HEK293 (cell line): ENCODE measurements around the gene RIMS1.

Source experiments
- CTCF ChIA-PET: fragments of 350-600 bp; formaldehyde crosslinking; extraction: SDS; loops from one replicate; lab custom pipeline; 2021; ENCODE audit warnings: antibody characterized with exemption; lab: Yijun Ruan, JAX
- POLR2A ChIA-PET: fragments of 300-600 bp; formaldehyde crosslinking; extraction: SDS; loops from one replicate; lab custom pipeline; 2020; ENCODE audit warnings: antibody characterized with exemption, inconsistent platforms; lab: Yijun Ruan, JAX
- H3K27ac ChIP-seq: fragments of 200-500 bp; sonication (Bioruptor generic); 2 replicates; pipeline ENCODE4 v1.5.1; 2014; ENCODE audit warnings: low read depth, low read length, control low read depth, inconsistent platforms; ENCODE audit errors: extremely low read depth
- H3K36me3 ChIP-seq, 2 experiments: fragments of 200-500 bp in 1 of 2; sonication (Bioruptor generic) in 1 of 2; 1 replicate in 1 of 2; 2 replicates in 1 of 2; pipeline ENCODE4 v1.5.1; 2014 to 2017; ENCODE audit warnings: inconsistent platforms in 2 of 2, low read length in 2 of 2; ENCODE audit not compliant: control insufficient read depth in 2 of 2, insufficient read depth in 1 of 2
- H3K4me1 ChIP-seq: fragments of 200-500 bp; sonication (Bioruptor generic); 2 replicates; pipeline ENCODE4 v1.5.1; 2014; ENCODE audit warnings: mild to moderate bottlenecking, low read length, inconsistent platforms; ENCODE audit not compliant: control insufficient read depth, insufficient read depth
- H3K4me3 ChIP-seq: 2 replicates; pipeline ENCODE4 v1.5.1; 2011; ENCODE audit warnings: low read depth, mild to moderate bottlenecking, control low read depth, low read length, moderate library complexity
- H3K9me3 ChIP-seq: fragments of 200-500 bp; sonication (Bioruptor generic); 2 replicates; pipeline ENCODE4 v1.5.1; 2014; ENCODE audit warnings: low read depth, low read length, inconsistent platforms; ENCODE audit not compliant: control insufficient read depth, insufficient read depth
- CTCF ChIP-seq: fragments of 450-650 bp; formaldehyde crosslinking; IDR thresholded peaks from 2 replicates; pipeline ENCODE4 v1.5.1; 2016; ENCODE audit warnings: missing biosample characterization, missing genetic modification characterization
- FEZF1 ChIP-seq: fragments of 450-650 bp; formaldehyde crosslinking; IDR thresholded peaks from 2 replicates; pipeline ENCODE4 v1.5.1; 2016; ENCODE audit warnings: missing biosample characterization, missing genetic modification characterization
- GLIS1 ChIP-seq: fragments of 450-650 bp; formaldehyde crosslinking; IDR thresholded peaks from 2 replicates; pipeline ENCODE4 v1.5.1; 2016; ENCODE audit warnings: missing biosample characterization, missing genetic modification characterization
- MZF1 ChIP-seq: fragments of 450-650 bp; formaldehyde crosslinking; IDR thresholded peaks from 2 replicates; pipeline ENCODE4 v1.5.1; 2017; ENCODE audit warnings: missing biosample characterization, missing genetic modification characterization, borderline replicate concordance
- RBAK ChIP-seq: fragments of 450-650 bp; formaldehyde crosslinking; IDR thresholded peaks from 2 replicates; pipeline ENCODE4 v1.5.1; 2016; ENCODE audit warnings: missing biosample characterization, missing genetic modification characterization
- TSHZ1 ChIP-seq: fragments of 450-650 bp; formaldehyde crosslinking; IDR thresholded peaks from 2 replicates; pipeline ENCODE4 v1.5.1; 2016; ENCODE audit warnings: missing biosample characterization, missing genetic modification characterization, borderline replicate concordance
- YY1 ChIP-seq: fragments of 450-650 bp; formaldehyde crosslinking; IDR thresholded peaks from 2 replicates; pipeline ENCODE4 v1.5.1; 2018; ENCODE audit warnings: missing biosample characterization, missing genetic modification characterization
- YY2 ChIP-seq: fragments of 450-650 bp; formaldehyde crosslinking; IDR thresholded peaks from 2 replicates; pipeline ENCODE4 v1.5.1; 2016; ENCODE audit warnings: missing biosample characterization, missing genetic modification characterization
- ZBTB1 ChIP-seq: fragments of 450-650 bp; formaldehyde crosslinking; IDR thresholded peaks from 2 replicates; pipeline ENCODE4 v1.5.1; 2016; ENCODE audit warnings: missing biosample characterization, missing genetic modification characterization
- ZFP3 ChIP-seq: fragments of 450-650 bp; formaldehyde crosslinking; IDR thresholded peaks from 2 replicates; pipeline ENCODE4 v1.5.1; 2016; ENCODE audit warnings: low read depth, missing biosample characterization, missing genetic modification characterization
- ZNF114 ChIP-seq: fragments of 450-650 bp; formaldehyde crosslinking; IDR thresholded peaks from 2 replicates; pipeline ENCODE4 v1.5.0; 2017; ENCODE audit warnings: missing biosample characterization, missing genetic modification characterization
- ZNF23 ChIP-seq: fragments of 450-650 bp; formaldehyde crosslinking; IDR thresholded peaks from 2 replicates; pipeline ENCODE4 v1.5.1; 2016; ENCODE audit warnings: missing biosample characterization, missing genetic modification characterization, borderline replicate concordance
- ZNF433 ChIP-seq: fragments of 450-650 bp; formaldehyde crosslinking; IDR thresholded peaks from 2 replicates; pipeline ENCODE4 v1.5.1; 2016; ENCODE audit warnings: missing biosample characterization, missing genetic modification characterization, low read depth
- ZNF621 ChIP-seq: fragments of 450-650 bp; formaldehyde crosslinking; IDR thresholded peaks from 2 replicates; pipeline ENCODE4 v1.5.1; 2017; ENCODE audit warnings: missing biosample characterization, missing genetic modification characterization
- ZNF768 ChIP-seq: fragments of 450-650 bp; formaldehyde crosslinking; IDR thresholded peaks from 2 replicates; pipeline ENCODE4 v1.5.1; 2018; ENCODE audit warnings: missing biosample characterization, mild to moderate bottlenecking, missing genetic modification characterization
- TF ChIP-seq, protein P1 (sequence below): fragments of 450-650 bp; formaldehyde crosslinking; IDR thresholded peaks from 2 replicates; pipeline ENCODE4 v1.5.1; 2016; ENCODE audit warnings: missing biosample characterization, missing genetic modification characterization

The RIMS1 gene

GRCh38 chr6:71982389-71982788 is 96.0 kb downstream of the RIMS1 start:
- TF ChIP-seq ZNF433 (tag by site-specific recombination) (no peak), ZFP3 (tag by site-specific recombination) (no peak), GLIS1 (tag by site-specific recombination) (no peak), YY1 (tag by site-specific recombination) (no peak), YY2 (no peak), TSHZ1 (tag by site-specific recombination) (no peak)
- ChIA-PET CTCF (no interaction called here), POLR2A (no interaction called here)
- H3K4me1 ChIP-seq, result no peaks in the 10 kb centered on the region
- H3K4me3 ChIP-seq, result no peak overlapping the region
- no peak overlapping the region for H3K27ac ChIP-seq
- H3K9me3 ChIP-seq, result no peaks in the 10 kb centered on the region
- no peaks in the 10 kb centered on the region for H3K36me3 ChIP-seq

- ChIA-PET POLR2A (no interaction called here), CTCF (interaction anchor here (0.6 kb wide), 1 partner anchor 19 kb away, joined by 3 read pairs; no protein-coding TSS in a partner anchor)
- Histone ChIP-seq H3K9me3 (no peaks in the 10 kb centered on the region), H3K4me1 (no peaks in the 10 kb centered on the region), H3K36me3 (no peaks in the 10 kb centered on the region), H3K27ac (no peak overlapping the region), H3K4me3 (no peak overlapping the region)
- TF ChIP-seq, protein P1, sequence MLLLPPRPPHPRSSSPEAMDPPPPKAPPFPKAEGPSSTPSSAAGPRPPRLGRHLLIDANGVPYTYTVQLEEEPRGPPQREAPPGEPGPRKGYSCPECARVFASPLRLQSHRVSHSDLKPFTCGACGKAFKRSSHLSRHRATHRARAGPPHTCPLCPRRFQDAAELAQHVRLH (tag by site-specific recombination), result no peak
- TF ChIP-seq ZBTB1 (tag by site-specific recombination) (no peak), TSHZ1 (tag by site-specific recombination) (no peak), ZNF621 (tag by site-specific recombination) (no peak), ZNF768 (tag by site-specific recombination) (no peak), ZNF114 (tag by site-specific recombination) (no peak), RBAK (tag by site-specific recombination) (no peak), MZF1 (tag by site-specific recombination) (no peak), CTCF (tag by site-specific recombination) (no peak), FEZF1 (no peak), ZNF433 (tag by site-specific recombination) (no peak), ZNF23 (tag by site-specific recombination) (no peak)
Measured at GRCh38 chr6:71983131-71983530, 96.8 kb downstream of the RIMS1 start.
